GM21825 (cell line): ENCODE results near the gene NDOR1.

Source experiments
- ATAC-seq: cut with Tn5 transposase; IDR thresholded peaks from one replicate; pipeline ENCODE4 v1.9.1; 2021; ENCODE audit warnings: mild to moderate bottlenecking, moderate library complexity; ENCODE audit not compliant: unreplicated experiment

NDOR1 gene

GRCh38 chr9:137195525-137196220 is 9.8 kb upstream of the NDOR1 start:
- no peak for ATAC-seq

DNA sequence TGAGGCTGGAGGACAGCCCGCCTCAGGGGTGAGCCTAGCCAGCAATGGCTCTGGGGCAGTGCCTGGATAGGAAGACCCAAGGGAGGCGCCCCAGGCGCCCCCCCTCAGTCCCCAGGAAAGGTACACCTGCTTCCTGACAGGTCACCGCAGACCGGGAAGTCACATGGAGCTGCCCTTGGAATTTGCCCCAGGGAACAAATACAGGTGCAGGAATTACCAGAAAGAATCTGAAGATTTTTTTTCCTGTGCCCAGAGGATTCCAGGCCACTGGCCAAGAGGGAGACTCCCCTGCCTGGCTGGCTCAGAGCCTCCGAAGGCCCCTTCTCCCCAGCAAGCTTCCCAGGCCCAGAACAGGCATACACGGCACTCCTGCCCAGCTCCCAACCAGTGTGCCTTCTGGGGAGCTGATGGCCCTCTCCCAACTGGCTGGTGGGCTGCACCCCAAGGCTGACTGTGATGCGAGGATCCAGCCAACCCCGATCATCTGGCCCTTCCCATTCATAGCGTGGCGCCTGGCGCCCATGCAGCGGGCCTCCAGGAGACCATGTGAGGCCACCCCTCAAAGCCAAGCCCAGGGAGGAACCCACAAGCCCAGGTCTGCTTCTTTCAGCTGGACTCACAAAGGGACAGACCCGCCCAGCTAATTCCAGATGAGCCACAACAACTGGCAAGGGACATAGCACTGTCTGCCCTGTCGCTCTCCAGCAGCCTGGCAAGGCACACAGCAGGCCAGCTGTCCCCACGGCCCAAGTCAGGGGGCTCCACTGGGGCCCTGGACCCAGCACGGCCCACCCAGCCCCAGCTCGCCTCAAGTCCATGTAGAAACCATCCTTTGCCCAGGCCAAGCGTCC is 7.2 kb upstream of the NDOR1 start:
- ATAC-seq = no peak

DNA sequence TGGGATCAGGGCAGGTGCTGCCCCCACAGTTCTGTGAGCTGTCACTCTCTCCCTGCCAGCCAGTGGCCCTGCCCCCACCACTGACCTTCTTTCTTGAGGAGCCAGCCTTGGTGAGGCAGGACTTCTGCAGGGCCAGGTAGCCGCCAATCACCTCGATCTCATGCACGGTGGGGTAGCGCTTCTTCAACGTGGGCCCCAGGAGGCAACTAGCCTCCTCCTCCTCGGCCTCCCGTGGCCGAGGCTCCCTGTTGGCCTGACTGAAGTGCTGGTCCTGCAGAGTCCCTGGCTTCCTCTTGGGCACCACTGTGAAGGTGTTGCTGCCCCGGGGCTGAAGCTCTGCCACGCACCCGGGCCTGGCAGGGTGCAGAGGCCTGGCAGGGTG is 6.6 kb upstream of the NDOR1 start:
- ATAC-seq = no peak

DNA sequence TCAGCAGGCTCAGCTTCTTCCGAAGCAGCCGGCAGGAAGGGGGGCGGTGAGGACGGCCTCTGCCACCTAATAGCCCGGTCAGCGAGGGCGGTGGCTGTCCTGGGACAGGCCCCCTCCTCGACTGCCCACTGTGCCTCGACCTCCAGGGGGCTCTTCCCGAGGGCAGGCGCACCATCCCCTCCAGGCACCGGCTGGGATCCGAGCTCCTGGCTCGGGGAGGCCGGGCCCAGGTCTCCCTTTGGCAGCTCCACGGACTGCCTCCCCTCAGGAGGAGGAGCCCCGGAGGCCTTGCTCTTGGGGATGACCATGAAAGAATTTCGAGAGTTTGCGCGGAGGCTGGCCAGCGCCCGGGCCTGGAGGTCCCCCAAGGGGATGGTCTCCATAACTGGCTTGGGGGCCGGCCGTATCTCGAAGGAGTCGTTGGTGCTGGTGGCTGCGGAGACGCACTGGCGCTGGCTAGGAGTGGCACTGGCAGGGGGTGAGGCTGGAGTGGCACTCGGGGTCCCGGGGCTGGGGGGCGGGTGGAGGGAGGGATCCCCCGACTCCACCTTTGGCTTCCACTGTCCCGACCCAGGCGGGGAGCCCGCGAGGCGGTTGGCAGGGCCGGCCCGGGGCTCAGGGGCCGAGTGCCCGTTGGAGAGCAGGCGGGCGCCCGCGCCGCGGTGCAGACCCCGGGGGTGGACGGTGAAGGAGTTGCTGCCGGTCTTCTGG is 5.9 kb upstream of the NDOR1 start:
- ATAC-seq = no peak

- ATAC-seq = peak; percentile 81
These were observed 4.9 kb upstream of the NDOR1 start, which contains the start of gene TPRN for GRCh38 chr9:137200311-137201204. Gene TPRN, minus strand, starts transcription at chr9:137200741. Its CDS starts 30 bp downstream, at chr9:137200711.

- ATAC-seq = no peak
These were observed 4.2 kb upstream of the NDOR1 start for GRCh38 chr9:137201205-137201868.

- ATAC-seq = no peak
These were observed 2.5 kb upstream of the NDOR1 start for GRCh38 chr9:137202966-137203365.

DNA sequence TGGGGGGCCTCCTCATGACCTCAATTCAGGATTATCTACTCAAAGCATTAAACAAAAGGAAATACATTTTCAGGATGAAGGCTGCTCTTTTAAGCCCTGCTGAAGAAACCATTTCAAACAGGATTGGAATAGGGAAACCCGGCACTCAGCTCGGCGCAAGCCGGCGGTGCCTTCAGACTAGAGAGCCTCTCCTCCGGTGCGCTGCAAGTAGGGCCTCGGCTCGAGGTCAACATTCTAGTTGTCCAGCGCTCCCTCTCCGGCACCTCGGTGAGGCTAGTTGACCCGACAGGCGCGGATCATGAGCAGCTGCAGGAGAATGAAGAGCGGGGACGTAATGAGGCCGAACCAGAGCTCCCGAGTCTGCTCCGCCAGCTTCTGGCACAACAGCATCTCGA is 772 bp upstream of the NDOR1 start:
- no peak for ATAC-seq

- ATAC-seq = no peak
These were observed 1.1 kb downstream of the NDOR1 start for GRCh38 chr9:137206602-137207001.

DNA sequence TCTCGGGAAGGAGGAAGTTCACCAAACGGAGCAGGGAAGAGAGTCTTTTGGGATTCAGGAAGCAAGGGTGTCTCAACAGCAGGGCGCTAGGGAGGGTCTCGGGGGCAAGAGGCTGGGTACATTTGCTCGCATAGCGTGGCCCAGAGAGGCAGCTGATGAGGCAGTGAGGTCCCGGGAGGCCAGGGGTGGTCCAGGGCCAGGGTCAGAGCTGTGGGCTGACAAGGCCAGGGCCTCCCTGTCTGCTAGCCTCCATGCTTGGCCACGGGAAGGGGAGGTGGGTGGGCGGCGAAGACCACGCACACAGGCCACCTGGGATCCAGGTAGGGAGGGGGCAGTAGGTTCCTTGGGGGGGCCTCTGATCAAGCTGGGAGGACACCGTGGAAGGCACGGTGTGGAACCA is 6.0 kb downstream of the NDOR1 start:
- no peak for ATAC-seq

DNA sequence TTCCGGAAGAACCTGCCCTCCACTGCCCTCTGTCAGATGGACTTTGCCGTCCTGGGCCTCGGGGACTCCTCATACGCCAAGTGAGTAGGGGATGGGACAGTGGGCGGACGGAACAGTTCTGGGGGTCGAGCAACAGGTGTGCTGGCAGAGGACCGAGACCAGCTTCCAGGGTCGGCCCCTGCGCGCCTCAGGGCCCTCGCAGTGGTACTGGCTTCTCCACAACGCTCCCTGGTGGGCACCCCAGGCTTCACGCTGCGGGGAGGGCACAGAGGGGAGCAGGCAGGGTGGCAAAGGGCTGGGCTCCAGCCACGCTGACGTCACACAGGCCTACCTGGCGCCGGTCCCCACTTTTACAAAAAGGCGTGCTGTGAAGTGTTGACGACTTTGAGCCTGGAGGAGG is 7.0 kb downstream of the NDOR1 start:
- no peak for ATAC-seq

- ATAC-seq = no peak
These were observed 7.9 kb downstream of the NDOR1 start for GRCh38 chr9:137213160-137214060.

DNA sequence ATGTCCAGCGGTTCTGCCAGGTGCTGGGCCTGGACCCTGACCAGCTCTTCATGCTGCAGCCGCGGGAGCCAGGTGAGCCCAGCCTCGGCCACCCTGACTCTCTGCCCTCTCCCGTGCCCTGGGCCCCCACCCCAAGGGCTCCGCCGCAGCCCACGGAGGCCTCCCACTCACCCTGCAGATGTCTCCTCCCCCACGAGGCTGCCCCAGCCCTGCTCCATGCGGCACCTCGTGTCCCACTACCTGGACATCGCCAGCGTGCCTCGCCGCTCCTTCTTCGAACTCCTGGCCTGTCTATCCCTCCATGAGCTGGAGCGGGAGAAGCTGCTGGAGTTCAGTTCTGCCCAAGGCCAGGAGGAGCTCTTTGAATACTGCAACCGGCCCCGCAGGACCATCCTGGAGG is 9.1 kb downstream of the NDOR1 start:
- no peak for ATAC-seq

DNA sequence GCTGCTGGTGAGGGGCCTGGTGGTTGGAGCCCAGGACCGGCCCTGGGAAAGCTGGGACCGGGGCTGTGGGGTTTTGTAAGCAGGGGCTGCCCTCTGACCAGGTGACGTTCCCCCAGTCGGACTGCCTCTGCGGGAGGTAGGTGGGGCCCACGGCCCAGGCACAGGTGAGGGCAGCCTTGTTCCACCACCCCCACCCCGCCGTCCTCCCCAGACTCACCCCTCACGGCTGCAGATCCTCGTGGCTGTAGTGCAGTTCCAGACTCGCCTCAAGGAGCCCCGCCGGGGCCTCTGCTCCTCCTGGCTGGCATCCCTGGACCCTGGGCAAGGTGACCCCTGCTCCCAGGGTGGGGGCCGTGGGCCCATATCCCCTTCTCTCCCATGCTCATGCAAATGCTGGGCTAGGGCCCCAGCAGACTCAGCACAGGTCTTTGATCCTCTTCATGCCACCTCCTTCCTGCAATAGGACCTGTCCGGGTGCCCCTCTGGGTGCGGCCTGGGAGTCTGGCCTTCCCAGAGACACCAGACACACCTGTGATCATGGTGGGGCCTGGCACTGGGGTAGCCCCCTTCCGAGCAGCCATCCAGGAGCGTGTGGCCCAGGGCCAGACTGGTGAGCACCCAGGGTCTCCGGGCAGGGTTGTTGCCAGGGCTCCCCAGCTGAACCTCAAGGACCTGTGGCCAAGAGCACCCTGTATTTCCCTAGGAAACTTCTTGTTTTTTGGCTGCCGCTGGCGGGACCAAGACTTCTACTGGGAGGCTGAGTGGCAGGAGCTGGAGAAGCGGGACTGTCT is 9.9 kb downstream of the NDOR1 start:
- ATAC-seq = no peak

- ATAC-seq = no peak
These were observed 10.9 kb downstream of the NDOR1 start for GRCh38 chr9:137216188-137216965.

GRCh38 chr9:137217276-137218211 is 12.0 kb downstream of the NDOR1 start:
- no peak for ATAC-seq
